Measurements from ENCODE around the gene NFKBIZ. TPM values are rescaled to one million over a fixed set of nuclear protein-coding genes. Genes with fewer than 3 reads are reported as not detected.

NFKBIZ gene
- total RNA-seq, 1 donor from 2014 or later: 8.9 TPM

- Mint-ChIP-seq H3K4me1 (ENCODE audit: low read depth, unreplicated experiment) (peaks cover 1% of the 10 kb centered on the region), H3K27me3 (ENCODE audit: unreplicated experiment) (no peaks in the 10 kb centered on the region)
- TF ChIP-seq CTCF (IDR thresholded peaks at IDR 0.05; ENCODE audit: partially characterized antibody, unreplicated experiment): no peak
Observed at GRCh38 chr3:101811875-101812274, 37.4 kb upstream of the NFKBIZ start.

GRCh38 chr3:101812895-101813294, 36.4 kb upstream of the NFKBIZ start:
- Mint-ChIP-seq H3K9me3 (ENCODE audit: unreplicated experiment) (no peaks in the 10 kb centered on the region), H3K4me1 (ENCODE audit: low read depth, unreplicated experiment) (peaks cover 1% of the 10 kb centered on the region), H3K27ac (ENCODE audit: unreplicated experiment) (no peak overlapping the region), H3K4me3 (ENCODE audit: unreplicated experiment) (no peak overlapping the region), H3K27me3 (ENCODE audit: unreplicated experiment) (peaks cover 1% of the 10 kb centered on the region), H3K36me3 (ENCODE audit: unreplicated experiment) (no peaks in the 10 kb centered on the region)
- no peak for DNase-seq
- no peak for TF ChIP-seq CTCF (IDR thresholded peaks at IDR 0.05; ENCODE audit: partially characterized antibody, unreplicated experiment)

More at GRCh38 chr3:101811875-101812274, 37.4 kb upstream of the NFKBIZ start:
- H3K27ac Mint-ChIP-seq (ENCODE audit: unreplicated experiment): no peak overlapping the region
- no peaks in the 10 kb centered on the region for H3K36me3 Mint-ChIP-seq (ENCODE audit: unreplicated experiment)
- no peak for DNase-seq
- H3K4me3 Mint-ChIP-seq (ENCODE audit: unreplicated experiment): no peak overlapping the region
- H3K9me3 Mint-ChIP-seq (ENCODE audit: unreplicated experiment): no peaks in the 10 kb centered on the region

GRCh38 chr3:101813817-101814440, 35.4 kb upstream of the NFKBIZ start:
- peaks cover 1% of the 10 kb centered on the region for H3K4me1 Mint-ChIP-seq (ENCODE audit: low read depth, unreplicated experiment)
- DNase-seq: no peak
- H3K36me3 Mint-ChIP-seq (ENCODE audit: unreplicated experiment): no peaks in the 10 kb centered on the region
- TF ChIP-seq CTCF (IDR thresholded peaks at IDR 0.05; ENCODE audit: partially characterized antibody, unreplicated experiment): peak; percentile 53
- H3K9me3 Mint-ChIP-seq (ENCODE audit: unreplicated experiment): no peaks in the 10 kb centered on the region
- H3K27me3 Mint-ChIP-seq (ENCODE audit: unreplicated experiment): peaks cover 1% of the 10 kb centered on the region
- H3K4me3 Mint-ChIP-seq (ENCODE audit: unreplicated experiment): no peak overlapping the region
- H3K27ac Mint-ChIP-seq (ENCODE audit: unreplicated experiment): no peak overlapping the region

GRCh38 chr3:101814835-101815234, 34.5 kb upstream of the NFKBIZ start:
- H3K36me3 Mint-ChIP-seq (ENCODE audit: unreplicated experiment): no peaks in the 10 kb centered on the region
- no peak overlapping the region for H3K27ac Mint-ChIP-seq (ENCODE audit: unreplicated experiment)
- no peak for TF ChIP-seq CTCF (IDR thresholded peaks at IDR 0.05; ENCODE audit: partially characterized antibody, unreplicated experiment)
- DNase-seq: no peak
- no peaks in the 10 kb centered on the region for H3K9me3 Mint-ChIP-seq (ENCODE audit: unreplicated experiment)
- H3K4me1 Mint-ChIP-seq (ENCODE audit: low read depth, unreplicated experiment): peaks cover 1% of the 10 kb centered on the region
- peaks cover 1% of the 10 kb centered on the region for H3K27me3 Mint-ChIP-seq (ENCODE audit: unreplicated experiment)
- no peak overlapping the region for H3K4me3 Mint-ChIP-seq (ENCODE audit: unreplicated experiment)

GRCh38 chr3:101816215-101817149, 32.8 kb upstream of the NFKBIZ start:
- Mint-ChIP-seq H3K36me3 (ENCODE audit: unreplicated experiment) (no peaks in the 10 kb centered on the region), H3K4me3 (ENCODE audit: unreplicated experiment) (no peak overlapping the region), H3K9me3 (ENCODE audit: unreplicated experiment) (no peaks in the 10 kb centered on the region), H3K27ac (ENCODE audit: unreplicated experiment) (no peak overlapping the region), H3K4me1 (ENCODE audit: low read depth, unreplicated experiment) (peaks cover 1% of the 10 kb centered on the region), H3K27me3 (ENCODE audit: unreplicated experiment) (peaks cover 1% of the 10 kb centered on the region)
- no peak for TF ChIP-seq CTCF (IDR thresholded peaks at IDR 0.05; ENCODE audit: partially characterized antibody, unreplicated experiment)
- DNase-seq: no peak

Data from glutamatergic neuron (in vitro differentiated cells).